HG02973 (cell line): ENCODE measurements around the gene ZNF699.
"Not testable (repeated sequence)": the region's sequence is repeated elsewhere in the genome, so short reads cannot be mapped to it uniquely, and the experiment has no call there.

Experiments
- ATAC-seq: cut with Tn5 transposase; IDR thresholded peaks from one replicate; pipeline ENCODE4 v1.9.1; 2021; ENCODE audit warnings: moderate library complexity; ENCODE audit not compliant: unreplicated experiment

ZNF699 gene

GRCh38 chr19:9309139-9309973, at the start of gene ZNF699:
TSS of gene ZNF699 (minus strand) at chr19:9309838. CDS start at chr19:9305119, 4,719 bp downstream.
- ATAC-seq, result peak; percentile 80

GRCh38 chr19:9354651-9355050, 45.0 kb upstream of the ZNF699 start:
- no peak for ATAC-seq

- ATAC-seq, result no peak
Observed at GRCh38 chr19:9353011-9353410, 43.4 kb upstream of the ZNF699 start.

- no peak for ATAC-seq
Observed at GRCh38 chr19:9352505-9352904, 42.9 kb upstream of the ZNF699 start.

GRCh38 chr19:9348671-9349070, 39.0 kb upstream of the ZNF699 start:
- ATAC-seq, result no peak

GRCh38 chr19:9348253-9348652, 38.6 kb upstream of the ZNF699 start:
- ATAC-seq, result no peak

- ATAC-seq, result no peak
Observed at GRCh38 chr19:9345005-9345404, 35.4 kb upstream of the ZNF699 start.

GRCh38 chr19:9342610-9343304, 33.1 kb upstream of the ZNF699 start:
- ATAC-seq, result no peak

GRCh38 chr19:9329999-9330398, 20.4 kb upstream of the ZNF699 start:
- ATAC-seq, result no peak

- no peak for ATAC-seq
Observed at GRCh38 chr19:9324584-9324962, 14.9 kb upstream of the ZNF699 start.

- peak; percentile 93 for ATAC-seq
Observed at GRCh38 chr19:9323919-9324583, 14.4 kb upstream of the ZNF699 start, which contains the start of gene ZNF559. TSS of gene ZNF559 (plus strand) at chr19:9324179. CDS start at chr19:9338550, 14,371 bp downstream.

- peak; percentile 44 for ATAC-seq
Observed at GRCh38 chr19:9323557-9323918, 13.9 kb upstream of the ZNF699 start.

GRCh38 chr19:9322201-9322600, 12.6 kb upstream of the ZNF699 start:
- ATAC-seq, result not testable (repeated sequence)

GRCh38 chr19:9321756-9322155, 12.1 kb upstream of the ZNF699 start:
- not testable (repeated sequence) for ATAC-seq

- no peak for ATAC-seq
Observed at GRCh38 chr19:9321338-9321737, 11.7 kb upstream of the ZNF699 start.

GRCh38 chr19:9313756-9314155, 4.1 kb upstream of the ZNF699 start:
- ATAC-seq, result no peak

- peak; percentile 59 for ATAC-seq
Observed at GRCh38 chr19:9309974-9310446, 372 bp upstream of the ZNF699 start.

GRCh38 chr19:9308091-9308770, 1.4 kb downstream of the ZNF699 start:
- no peak for ATAC-seq

- no peak for ATAC-seq
Observed at GRCh38 chr19:9306443-9306842, 3.2 kb downstream of the ZNF699 start.

GRCh38 chr19:9296336-9296735, 13.3 kb downstream of the ZNF699 start:
- no peak for ATAC-seq

GRCh38 chr19:9295411-9295849, 14.2 kb downstream of the ZNF699 start:
- ATAC-seq, result no peak
